Gastroesophageal sphincter (tissue), 4 donors: ENCODE results near the gene MYL10. TPM values are rescaled to one million over a fixed set of nuclear protein-coding genes. Genes with fewer than 3 reads are reported as not detected.

Experiments used
- ATAC-seq: fragments of 150-250 bp; one replicate; pipeline ENCODE4 v1.9.1; 2016; ENCODE audit warnings: mild to moderate bottlenecking, moderate library complexity
- H3K27ac ChIP-seq, 4 donors: fragments of 200-600 bp; sonication (generic) in 3 of 4; 1 replicate in 3 of 4; 2 replicates in 1 of 4; pipeline ENCODE4 v1.5.1; 2016 to 2019
- H3K27me3 ChIP-seq: fragments of 200-600 bp; sonication (generic); one replicate; pipeline ENCODE4 v1.5.1; 2019
- H3K36me3 ChIP-seq, 2 donors: fragments of 200-600 bp; sonication (generic); one replicate each; pipeline ENCODE4 v1.5.1; 2019; ENCODE audit warnings: control low read depth in 1 of 2
- H3K4me1 ChIP-seq, 3 donors: fragments of 200-600 bp; sonication (generic); 1 replicate in 2 of 3; 2 replicates in 1 of 3; pipeline ENCODE4 v1.5.1; 2016 to 2019; ENCODE audit warnings: control low read depth in 2 of 3
- H3K4me3 ChIP-seq, 2 donors: fragments of 200-600 bp; sonication (generic); one replicate each; pipeline ENCODE4 v1.5.1; 2019; ENCODE audit warnings: mild to moderate bottlenecking in 1 of 2, moderate library complexity in 1 of 2
- H3K9me3 ChIP-seq, 3 donors: fragments of 200-600 bp; sonication (generic); one replicate each; pipeline ENCODE4 v1.5.1; 2017 to 2019; ENCODE audit warnings: control low read depth in 2 of 3
- EP300 ChIP-seq: sonication (generic); formaldehyde crosslinking; IDR thresholded peaks from one replicate; pipeline ENCODE4 v1.6.1; 2017; ENCODE audit warnings: antibody characterized with exemption, mild to moderate bottlenecking
- POLR2A ChIP-seq, 2 donors: fragments of 450-650 bp; IDR thresholded peaks; one replicate each; pipeline ENCODE4 v1.6.1; 2017; ENCODE audit warnings: antibody characterized with exemption in 2 of 2, mild to moderate bottlenecking in 2 of 2, moderate library complexity in 1 of 2
- POLR2AphosphoS5 ChIP-seq: sonication (generic); formaldehyde crosslinking; IDR thresholded peaks from one replicate; pipeline ENCODE4 v1.6.1; 2017; ENCODE audit warnings: antibody characterized with exemption
- WGBS, 2 donors: methylation state at CpG; one replicate each; pipeline ENCODE4 v1.1.5; 2018; ENCODE audit warnings: low coverage in 1 of 2; 5-methylcytosine and 5-hydroxymethylcytosine counted together
- total RNA-seq, 4 donors: library from RNA; depleted of rRNA; stranded (reverse); fragments of >200 nt; gene quantifications; one replicate each; pipeline ENCODE4 v1.1.0, GENCODE V29; 2016
- TF ChIP-seq, protein P1 (sequence below), 4 experiments: fragments of 200-600 bp in 2 of 4; fragments of 450-650 bp in 2 of 4; sonication (generic) in 1 of 4; IDR thresholded peaks; one replicate each; pipeline ENCODE4 v1.5.1; 2017 to 2019; ENCODE audit warnings: antibody characterized with exemption in 4 of 4, mild to moderate bottlenecking in 2 of 4, moderate library complexity in 2 of 4

MYL10 gene
- total RNA-seq, 4 donors from 2014 or later: not detected

DNA sequence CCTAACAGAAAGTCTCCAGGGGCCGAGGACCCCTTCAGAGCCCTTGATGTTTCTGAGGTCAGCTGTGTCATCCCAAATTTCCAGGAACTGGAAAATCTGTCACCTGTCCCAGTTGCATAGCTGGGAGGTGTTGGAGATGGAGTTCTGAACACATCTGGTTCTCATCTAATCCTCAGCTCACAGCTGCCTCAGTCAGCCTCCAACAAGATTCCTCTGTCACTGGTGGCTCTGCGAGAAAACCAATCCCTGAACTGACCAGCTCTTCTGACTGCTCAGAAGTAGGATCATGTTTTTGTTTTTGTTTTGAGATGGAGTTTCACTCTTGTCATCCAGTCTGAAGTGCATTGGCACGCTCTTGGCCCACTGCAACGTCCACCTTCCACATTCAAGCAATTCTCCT lies 37.6 kb upstream of the MYL10 start:
- Histone ChIP-seq H3K27ac (no peak overlapping the region), H3K36me3 (no peaks in the 10 kb centered on the region), H3K27me3 (no peaks in the 10 kb centered on the region), H3K4me3 (no peak overlapping the region), H3K4me1 (no peaks in the 10 kb centered on the region), H3K9me3 (no peaks in the 10 kb centered on the region)
- TF ChIP-seq, protein P1, sequence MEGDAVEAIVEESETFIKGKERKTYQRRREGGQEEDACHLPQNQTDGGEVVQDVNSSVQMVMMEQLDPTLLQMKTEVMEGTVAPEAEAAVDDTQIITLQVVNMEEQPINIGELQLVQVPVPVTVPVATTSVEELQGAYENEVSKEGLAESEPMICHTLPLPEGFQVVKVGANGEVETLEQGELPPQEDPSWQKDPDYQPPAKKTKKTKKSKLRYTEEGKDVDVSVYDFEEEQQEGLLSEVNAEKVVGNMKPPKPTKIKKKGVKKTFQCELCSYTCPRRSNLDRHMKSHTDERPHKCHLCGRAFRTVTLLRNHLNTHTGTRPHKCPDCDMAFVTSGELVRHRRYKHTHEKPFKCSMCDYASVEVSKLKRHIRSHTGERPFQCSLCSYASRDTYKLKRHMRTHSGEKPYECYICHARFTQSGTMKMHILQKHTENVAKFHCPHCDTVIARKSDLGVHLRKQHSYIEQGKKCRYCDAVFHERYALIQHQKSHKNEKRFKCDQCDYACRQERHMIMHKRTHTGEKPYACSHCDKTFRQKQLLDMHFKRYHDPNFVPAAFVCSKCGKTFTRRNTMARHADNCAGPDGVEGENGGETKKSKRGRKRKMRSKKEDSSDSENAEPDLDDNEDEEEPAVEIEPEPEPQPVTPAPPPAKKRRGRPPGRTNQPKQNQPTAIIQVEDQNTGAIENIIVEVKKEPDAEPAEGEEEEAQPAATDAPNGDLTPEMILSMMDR (IDR thresholded peaks at IDR 0.05): no peak
- no peak for TF ChIP-seq POLR2AphosphoS5
- TF ChIP-seq EP300: no peak
- TF ChIP-seq POLR2A (IDR thresholded peaks at IDR 0.05): no peak
- 68 to 89% methylated on average over 3 to 4 of the region's 4 CpGs for WGBS, 2 donors
- no peak for ATAC-seq

DNA sequence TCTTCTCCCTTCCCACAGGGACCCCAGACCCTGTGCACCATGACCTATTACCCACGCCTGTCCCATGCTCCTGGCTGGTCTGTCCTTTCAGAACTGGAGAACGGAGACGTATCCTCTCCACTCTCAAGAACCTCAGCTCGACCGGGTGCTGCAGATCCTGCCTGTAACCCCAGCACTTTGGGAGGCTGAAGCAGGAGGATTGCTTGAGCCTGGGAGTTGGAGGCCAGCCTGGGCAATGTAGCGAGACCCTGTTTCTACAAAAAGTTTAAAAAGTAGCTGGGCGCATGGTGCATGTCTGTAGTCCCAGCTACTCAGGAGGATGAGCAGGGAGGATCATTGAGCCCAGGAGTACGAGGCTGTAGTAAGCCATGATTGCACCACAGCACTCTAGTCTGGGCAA lies 37.2 kb upstream of the MYL10 start:
- Histone ChIP-seq H3K36me3 (no peaks in the 10 kb centered on the region), H3K4me3 (no peak overlapping the region), H3K27me3 (no peaks in the 10 kb centered on the region), H3K9me3 (no peaks in the 10 kb centered on the region), H3K27ac (no peak overlapping the region), H3K4me1 (no peaks in the 10 kb centered on the region)
- no CpG with 5 or more reads among the region's 8 CpGs for WGBS, 2 donors
- TF ChIP-seq, protein P1 (IDR thresholded peaks at IDR 0.05): no peak
- ATAC-seq: no peak

DNA sequence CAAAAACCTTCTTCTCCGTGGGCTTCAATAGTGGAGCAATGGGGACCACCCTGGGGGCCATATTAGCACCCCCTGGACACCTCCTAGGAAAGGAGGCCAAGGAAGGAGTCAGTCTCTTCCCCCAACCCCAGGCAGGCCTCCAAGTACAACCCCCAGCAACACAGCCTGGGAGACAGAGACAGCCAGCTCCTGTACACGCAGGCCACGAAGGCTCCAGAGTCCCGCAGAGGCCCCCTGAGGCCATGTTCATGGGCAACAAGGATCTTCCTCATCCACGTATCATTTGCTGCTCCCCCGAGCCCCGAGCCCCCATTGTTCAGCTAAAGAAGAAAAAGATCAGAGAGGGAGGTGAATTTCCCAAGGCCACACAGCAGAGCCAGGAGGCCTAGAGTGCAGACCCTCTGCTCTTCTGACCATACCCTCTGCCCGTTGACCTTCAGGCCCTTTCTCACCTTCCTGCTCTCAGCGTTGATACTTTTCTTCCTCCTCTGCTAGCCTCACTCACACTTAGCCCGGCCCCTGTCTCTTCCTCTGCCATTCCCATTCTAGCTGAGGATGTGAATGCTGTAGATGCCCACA lies 35.9 kb upstream of the MYL10 start:
- ATAC-seq: no peak
- Histone ChIP-seq H3K27ac (no peak overlapping the region), H3K9me3 (no peaks in the 10 kb centered on the region), H3K4me3 (no peak overlapping the region), H3K4me1 (no peaks in the 10 kb centered on the region), H3K36me3 (no peaks in the 10 kb centered on the region), H3K27me3 (no peaks in the 10 kb centered on the region)
- 64 to 71% methylated on average over 7 to 10 of the region's 10 CpGs for WGBS, 2 donors
- no peak for TF ChIP-seq POLR2A (IDR thresholded peaks at IDR 0.05)

DNA sequence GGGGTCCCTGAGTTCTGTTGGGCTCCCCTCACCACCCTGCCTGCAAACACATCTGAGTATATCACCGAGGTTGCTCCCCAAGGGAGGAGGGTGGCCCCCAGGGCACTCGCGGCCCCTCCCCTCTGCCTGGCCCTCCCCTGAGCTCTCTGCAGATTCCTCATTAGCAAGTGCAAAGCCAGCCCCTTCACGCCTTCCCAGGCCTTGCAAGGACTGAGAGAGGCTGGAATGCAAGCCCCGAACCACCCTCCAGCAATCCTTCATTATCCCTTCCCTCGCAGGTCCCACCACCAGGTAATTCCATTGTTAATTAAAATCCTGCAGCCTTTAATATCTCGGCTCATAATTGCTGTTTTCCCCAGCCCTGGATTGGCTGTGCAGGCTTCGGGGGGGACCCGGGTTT lies 35.3 kb upstream of the MYL10 start:
- no peaks in the 10 kb centered on the region for H3K9me3 ChIP-seq
- no peak overlapping the region for H3K27ac ChIP-seq
- TF ChIP-seq, protein P1 (IDR thresholded peaks at IDR 0.05): no peak
- TF ChIP-seq POLR2AphosphoS5 (no peak), POLR2A (IDR thresholded peaks at IDR 0.05) (no peak), EP300 (no peak)
- H3K36me3 ChIP-seq: no peaks in the 10 kb centered on the region
- H3K4me1 ChIP-seq: no peaks in the 10 kb centered on the region
- no peaks in the 10 kb centered on the region for H3K27me3 ChIP-seq
- WGBS, 2 donors: 37 to 41% methylated on average over 3 to 8 of the region's 9 CpGs
- H3K4me3 ChIP-seq: no peak overlapping the region
- no peak for ATAC-seq

DNA sequence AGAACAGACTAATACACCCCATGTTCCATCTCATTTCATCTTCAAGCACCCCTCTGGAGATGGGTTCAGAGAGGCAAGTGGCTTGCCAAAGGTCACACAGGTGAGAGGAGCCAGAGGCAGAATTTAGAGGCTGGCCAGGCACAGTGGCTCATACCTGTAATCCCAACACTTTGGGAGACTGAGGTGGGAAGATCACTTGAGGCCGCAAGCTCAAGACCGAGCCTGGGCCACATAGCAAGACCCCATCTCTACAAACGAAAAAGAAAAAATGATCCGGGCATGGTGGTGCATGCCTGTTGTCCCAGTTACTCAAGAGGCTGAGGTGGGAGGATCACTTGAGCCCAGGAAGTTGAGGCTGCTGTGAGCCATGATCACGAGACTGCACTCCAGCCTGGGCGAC lies 34.7 kb upstream of the MYL10 start:
- H3K4me1 ChIP-seq: no peaks in the 10 kb centered on the region
- no peak for ATAC-seq
- no peak overlapping the region for H3K27ac ChIP-seq
- peaks cover 1% of the 10 kb centered on the region for H3K27me3 ChIP-seq
- no peaks in the 10 kb centered on the region for H3K36me3 ChIP-seq
- H3K4me3 ChIP-seq: no peak overlapping the region
- no peaks in the 10 kb centered on the region for H3K9me3 ChIP-seq
- WGBS, 2 donors: 87 to 93% methylated on average over 6 of the region's 6 CpGs
- TF ChIP-seq, protein P1 (IDR thresholded peaks at IDR 0.05): no peak
- TF ChIP-seq EP300: no peak
- no peak for TF ChIP-seq POLR2AphosphoS5
- TF ChIP-seq POLR2A (IDR thresholded peaks at IDR 0.05): no peak
